Brain microvascular endothelial cell (primary cell): ENCODE data around the gene OXGR1.
A peak's percentile ranks its signal among the peaks of the same experiment; 100 is the strongest.

Experiments
- DNase-seq: peaks from one replicate; pipeline ENCODE4 v3.0.0-alpha.2; 2020
- H3K27ac ChIP-seq: fragments of 250-450 bp; sonication (Bioruptor Pico); 2 replicates; pipeline ENCODE4 v1.5.1; 2020; ENCODE audit warnings: mild to moderate bottlenecking, moderate library complexity
- H3K27me3 ChIP-seq: fragments of 250-450 bp; sonication (Bioruptor Pico); replicated peaks from 2 replicates; pipeline ENCODE4 v1.5.1; 2020; ENCODE audit warnings: mild to moderate bottlenecking
- H3K36me3 ChIP-seq: fragments of 250-450 bp; sonication (Bioruptor Pico); replicated peaks from 2 replicates; pipeline ENCODE4 v1.5.1; 2020; ENCODE audit warnings: mild to moderate bottlenecking
- H3K4me3 ChIP-seq: 2 replicates; pipeline ENCODE4 v1.5.1; 2011; ENCODE audit warnings: low read depth, mild to moderate bottlenecking, control low read depth, low read length, moderate library complexity
- CTCF ChIP-seq: IDR thresholded peaks from 2 replicates; pipeline ENCODE4 v1.5.1; 2011; ENCODE audit warnings: low read depth, mild to moderate bottlenecking, moderate library complexity, low read length, control low read depth, inconsistent platforms; ENCODE audit errors: missing control alignments
- in situ Hi-C: cut with HindIII; loops from 2 replicates; pipeline ENCODE4 v1.10.0; 2017; ENCODE audit warnings: low sequenced_read_pairs, low pct_ligation_motif_present

Gene OXGR1

GRCh38 chr13:96966415-96967102 is 27.7 kb downstream of the OXGR1 start:
- in situ Hi-C loops = no loop called here
- H3K4me3 ChIP-seq = no peak overlapping the region
- H3K27ac ChIP-seq = no peak overlapping the region
- H3K27me3 ChIP-seq = no peaks in the 10 kb centered on the region
- no peaks in the 10 kb centered on the region for H3K36me3 ChIP-seq
- no peak for TF ChIP-seq CTCF
- DNase-seq = no peak

- DNase-seq = no peak
- Histone ChIP-seq H3K27me3 (no peaks in the 10 kb centered on the region), H3K4me3 (no peak overlapping the region), H3K27ac (no peak overlapping the region), H3K36me3 (no peaks in the 10 kb centered on the region)
- in situ Hi-C loops = no loop called here
- TF ChIP-seq CTCF = no peak
Measured at GRCh38 chr13:96963786-96964475, 30.3 kb downstream of the OXGR1 start.

GRCh38 chr13:96960379-96960778 is 33.9 kb downstream of the OXGR1 start:
- H3K27me3 ChIP-seq = no peaks in the 10 kb centered on the region

GRCh38 chr13:96958286-96958891 is 35.9 kb downstream of the OXGR1 start:
- Histone ChIP-seq H3K4me3 (no peak overlapping the region), H3K36me3 (no peaks in the 10 kb centered on the region), H3K27ac (no peak overlapping the region), H3K27me3 (no peaks in the 10 kb centered on the region)
- peak; percentile 73 for TF ChIP-seq CTCF
- in situ Hi-C loops = no loop called here
- peak; percentile 40 for DNase-seq

More at GRCh38 chr13:96960379-96960778, 33.9 kb downstream of the OXGR1 start:
- DNase-seq = no peak
- Histone ChIP-seq H3K4me3 (no peak overlapping the region), H3K36me3 (no peaks in the 10 kb centered on the region), H3K27ac (no peak overlapping the region)
- no peak for TF ChIP-seq CTCF
- in situ Hi-C loops = no loop called here

GRCh38 chr13:96952595-96952994 is 41.7 kb downstream of the OXGR1 start:
- Histone ChIP-seq H3K36me3 (no peaks in the 10 kb centered on the region), H3K4me3 (no peak overlapping the region), H3K27ac (no peak overlapping the region), H3K27me3 (no peaks in the 10 kb centered on the region)
- DNase-seq = no peak
- in situ Hi-C loops = no loop called here
- TF ChIP-seq CTCF = no peak
